ENCODE measurements around the gene UIMC1. TPM values are rescaled to one million over a fixed set of nuclear protein-coding genes. Genes with fewer than 3 reads are reported as not detected.

Gene UIMC1
- total RNA-seq: 24.9 and 27.4 TPM in 2 replicates

DNA sequence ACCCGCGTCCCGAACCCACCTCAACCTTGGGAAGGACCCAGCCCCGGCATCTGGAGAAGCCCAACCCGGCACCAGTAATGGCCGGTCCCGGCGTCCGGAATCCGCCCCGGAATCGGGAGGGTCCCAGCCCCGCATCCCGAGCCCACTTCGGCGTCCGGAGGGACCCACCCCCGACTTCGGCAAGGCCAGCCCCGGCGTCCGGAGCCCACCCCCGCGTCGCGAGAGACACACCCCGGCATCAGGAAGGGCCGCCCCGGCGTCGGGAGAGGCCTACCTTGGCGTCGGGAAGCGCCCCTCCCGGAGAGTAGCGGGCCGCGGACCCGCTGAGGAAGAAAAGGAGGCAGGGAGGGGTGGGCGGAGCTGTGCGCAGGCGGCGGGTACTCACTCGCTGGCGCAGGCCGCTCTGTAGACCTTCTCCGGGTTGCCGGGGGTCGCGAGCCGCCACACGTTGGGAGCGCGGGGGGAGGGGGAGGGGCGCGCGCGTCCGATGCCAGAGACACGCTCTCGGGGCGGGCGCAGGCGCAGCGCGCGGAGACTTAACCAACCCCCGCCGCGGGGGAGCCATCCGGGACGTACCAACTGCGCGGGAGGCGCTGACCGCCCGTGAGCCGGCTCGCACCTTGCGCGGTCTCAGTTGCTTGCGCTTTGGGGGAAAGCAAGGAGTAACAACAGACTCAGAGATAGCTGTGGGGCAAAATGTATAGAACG lies at the start of gene UIMC1:
Gene UIMC1 (minus strand): TSS at position 515 of the 708 bp plus-strand sequence. CDS start 24,164 bp downstream, outside the sequence.

GRCh38 chr5:177022386-177023302 lies 16.1 kb upstream of the UIMC1 start, which contains the start of gene ZNF346:
TSS of gene ZNF346 (plus strand) at chr5:177022696. CDS start at chr5:177022739, 43 bp downstream.

GRCh38 chr5:176899296-176899891 lies 107.2 kb downstream of the UIMC1 start, which contains the start of gene HK3:
TSS of gene HK3 (minus strand) at chr5:176899346. CDS start at chr5:176896159, 3,187 bp downstream.

Other genes with a start within 250 kb of the UIMC1 start
- 0.54 and 0.97 TPM in 2 replicates for gene UNC5A, start 196.2 kb downstream of the UIMC1 start, total RNA-seq
- 0.65 TPM in 1 of 2 replicates, not detected in the other for gene HK3, start 107.4 kb downstream of the UIMC1 start, total RNA-seq
- gene ZNF346, start 15.9 kb upstream of the UIMC1 start, total RNA-seq: 10.7 and 19.9 TPM in 2 replicates
- 16.4 and 19.8 TPM in 2 replicates for gene FGFR4, start 80.1 kb upstream of the UIMC1 start, total RNA-seq
- gene NSD1, start 127.0 kb upstream of the UIMC1 start, total RNA-seq: 11.6 and 17.2 TPM in 2 replicates